ENCODE data around the gene PTGFRN. TPM values are rescaled to one million over a fixed set of nuclear protein-coding genes. Genes with fewer than 3 reads are reported as not detected.

PTGFRN gene
- 47.2 and 58.6 TPM in 2 replicates for total RNA-seq

DNA sequence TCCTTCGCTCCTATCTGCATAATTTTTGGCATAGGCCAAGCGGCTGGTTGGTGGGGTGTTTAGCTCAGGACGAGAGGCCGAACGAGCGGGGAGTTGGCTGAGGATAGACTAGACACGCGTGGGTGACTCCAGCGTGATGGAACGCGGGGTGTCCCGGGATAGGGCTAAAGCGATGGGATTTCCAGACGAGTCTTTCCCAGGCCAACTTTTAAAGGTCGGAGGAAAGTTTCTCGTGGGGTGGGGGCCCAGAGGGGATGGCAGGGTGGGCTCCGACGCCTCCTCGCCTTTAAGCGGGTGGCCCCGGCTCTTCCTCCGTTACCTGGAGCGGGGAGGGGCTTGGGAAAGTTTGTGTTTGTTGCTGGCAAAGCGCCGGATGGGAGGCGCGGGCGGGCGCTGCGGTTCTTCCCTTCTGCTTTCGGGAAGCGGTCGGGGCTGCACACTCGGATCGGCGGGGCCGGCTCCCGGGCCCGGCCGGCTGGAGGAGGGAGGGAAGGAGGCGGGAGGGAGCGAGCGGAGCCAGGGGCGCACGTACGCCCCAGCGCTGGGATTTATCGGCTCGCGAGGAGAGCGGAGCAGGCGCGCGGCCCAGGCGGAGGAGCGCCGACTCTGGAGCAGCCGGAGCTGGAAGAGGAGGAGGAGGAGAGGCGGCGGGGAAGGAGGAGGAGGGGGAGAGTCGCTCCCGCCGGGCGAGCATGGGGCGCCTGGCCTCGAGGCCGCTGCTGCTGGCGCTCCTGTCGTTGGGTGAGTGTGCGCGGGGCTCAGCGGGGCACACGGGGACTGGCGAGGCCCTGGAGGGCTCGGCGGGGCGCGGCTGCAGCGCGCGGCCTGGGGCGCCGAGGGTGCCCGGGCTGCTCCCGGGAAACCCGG is at the start of gene PTGFRN:
TSS of gene PTGFRN (plus strand) at position 405 of the 867 bp plus-strand sequence. CDS start at position 693, 288 bp downstream.

DNA sequence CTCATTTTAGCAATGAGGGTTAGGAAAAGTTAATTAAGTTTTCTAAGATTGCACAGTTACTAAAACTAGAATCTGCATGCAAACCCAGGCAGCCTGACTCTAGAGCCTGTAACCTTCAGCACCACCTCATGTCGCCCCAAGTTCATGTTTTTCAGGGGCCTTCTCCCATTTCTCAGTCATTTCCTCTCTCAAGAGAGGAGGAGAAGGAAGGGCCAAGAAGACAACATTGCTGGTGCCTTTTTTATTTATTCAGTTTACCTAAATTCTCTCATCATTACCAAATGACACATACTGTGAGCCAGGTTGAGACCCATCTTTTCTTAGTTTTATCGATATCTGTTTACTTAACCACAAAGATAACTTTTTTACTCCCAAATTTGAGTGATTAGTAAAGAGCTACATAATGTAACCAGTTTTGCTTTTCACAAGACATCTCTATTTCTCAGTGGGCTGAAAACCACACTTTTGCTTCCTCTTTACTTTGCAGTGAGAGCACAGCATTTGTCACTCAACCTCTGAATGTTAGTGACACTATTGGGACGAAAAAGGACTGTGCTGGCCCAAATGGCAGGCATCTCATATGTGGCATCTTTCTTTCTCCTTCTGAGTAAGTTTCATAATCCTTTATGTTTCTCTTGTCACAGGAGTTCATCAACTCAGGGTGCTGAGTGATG is 91.7 kb downstream of the PTGFRN start, which contains the start of gene CD101:
TSS of gene CD101 (plus strand) at position 507 of the 674 bp plus-strand sequence. CDS start at position 565, 58 bp downstream.

Other genes starting within 250 kb of the PTGFRN start
- gene IGSF3, start 242.2 kb upstream of the PTGFRN start, total RNA-seq: under 0.01 and 0.18 TPM in 2 replicates
- not detected in 2 replicates for gene CD2, start 155.5 kb upstream of the PTGFRN start, total RNA-seq
- gene CD101, start 91.8 kb downstream of the PTGFRN start, total RNA-seq: 0.09 and 0.14 TPM in 2 replicates
- gene TTF2, start 150.4 kb downstream of the PTGFRN start, total RNA-seq: 8.7 and 11.8 TPM in 2 replicates
- 1.7 and 1.8 TPM in 2 replicates for gene TRIM45, start 211.8 kb downstream of the PTGFRN start, total RNA-seq